Tibial nerve (tissue), 4 donors: ENCODE data around the gene SLC66A3. TPM values are rescaled to one million over a fixed set of nuclear protein-coding genes. Genes with fewer than 3 reads are reported as not detected.

ENCODE experiments used
- DNase-seq, 2 donors: peaks; one replicate each; pipeline ENCODE4 v3.0.0-alpha.2; 2019; ENCODE audit warnings: low spot score in 2 of 2
- H3K27ac ChIP-seq, 4 donors: fragments of 200-600 bp; sonication (generic) in 3 of 4; one replicate each; pipeline ENCODE4 v1.5.1; 2017 to 2019; ENCODE audit warnings: mild to moderate bottlenecking in 1 of 4
- H3K27me3 ChIP-seq, 2 donors: fragments of 200-600 bp; sonication (generic) in 1 of 2; one replicate each; pipeline versions ENCODE4 v1.5.1 to v1.6.0; 2017 to 2019
- H3K36me3 ChIP-seq, 3 donors: fragments of 200-600 bp; sonication (generic); one replicate each; pipeline ENCODE4 v1.5.1; 2018 to 2019
- H3K4me1 ChIP-seq, 4 donors: fragments of 200-600 bp; sonication (generic) in 3 of 4; one replicate each; pipeline ENCODE4 v1.5.1; 2017 to 2019
- H3K4me3 ChIP-seq, 4 donors: fragments of 200-600 bp; sonication (generic) in 3 of 4; one replicate each; pipeline ENCODE4 v1.5.1; 2017 to 2019; ENCODE audit warnings: mild to moderate bottlenecking in 1 of 4, moderate library complexity in 1 of 4
- H3K9me3 ChIP-seq, 4 donors: fragments of 200-600 bp; sonication (generic) in 3 of 4; one replicate each; pipeline ENCODE4 v1.5.1; 2017 to 2019
- EP300 ChIP-seq, 2 donors: sonication (generic); formaldehyde crosslinking; IDR thresholded peaks; one replicate each; pipeline ENCODE4 v1.6.1; 2017; ENCODE audit warnings: antibody characterized with exemption in 2 of 2, mild to moderate bottlenecking in 1 of 2
- POLR2A ChIP-seq, 2 donors: fragments of 450-650 bp; IDR thresholded peaks; one replicate each; pipeline ENCODE4 v1.6.1; 2017; ENCODE audit warnings: antibody characterized with exemption in 2 of 2, mild to moderate bottlenecking in 2 of 2, moderate library complexity in 2 of 2
- WGBS, 2 donors: methylation state at CpG; one replicate each; pipeline ENCODE4 v1.1.5; 2018; 5-methylcytosine and 5-hydroxymethylcytosine counted together
- total RNA-seq, 4 donors: library from RNA; depleted of rRNA; stranded (reverse); fragments of >200 nt; gene quantifications; one replicate each; pipeline ENCODE4 v1.1.0, GENCODE V29; 2016
- TF ChIP-seq, protein P1 (sequence below), 5 experiments: fragments of 200-600 bp in 3 of 5; fragments of 450-650 bp in 2 of 5; sonication (generic) in 3 of 5; IDR thresholded peaks; one replicate each; pipeline ENCODE4 v1.5.1; 2016 to 2019; ENCODE audit warnings: antibody characterized with exemption in 5 of 5, mild to moderate bottlenecking in 3 of 5, moderate library complexity in 2 of 5

Gene SLC66A3
- total RNA-seq, 4 donors from 2014 or later: 49.8 to 120 (median 112) TPM

DNA sequence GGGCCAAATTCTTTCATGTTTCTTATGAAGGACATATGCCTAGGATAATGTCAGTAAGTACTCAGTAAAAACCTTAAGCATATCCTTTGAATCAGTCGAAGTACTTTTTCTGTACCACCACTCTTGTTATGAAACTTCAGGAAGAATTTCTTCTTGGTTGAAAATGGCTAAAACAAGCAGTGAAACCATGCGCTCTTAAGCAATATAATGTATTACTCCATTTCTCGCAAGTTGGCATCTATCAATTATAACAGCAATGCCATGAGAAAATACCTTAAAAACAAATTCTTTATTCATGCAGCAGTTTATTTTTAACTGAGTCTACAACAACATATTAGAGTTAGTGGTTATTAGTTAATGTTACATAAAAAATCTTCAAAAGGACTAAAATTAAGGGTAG, 41.0 kb downstream of the SLC66A3 start:
- Histone ChIP-seq H3K4me1 (no peaks in the 10 kb centered on the region), H3K27ac (no peak overlapping the region), H3K36me3 (peaks cover 0 to 93% (median 0%) of the 10 kb centered on the region in 3 donors), H3K4me3 (no peak overlapping the region), H3K9me3 (no peaks in the 10 kb centered on the region), H3K27me3 (no peaks in the 10 kb centered on the region)
- WGBS, 2 donors: 91 to 93% methylated on average over 3 of the region's 3 CpGs
- TF ChIP-seq, protein P1, sequence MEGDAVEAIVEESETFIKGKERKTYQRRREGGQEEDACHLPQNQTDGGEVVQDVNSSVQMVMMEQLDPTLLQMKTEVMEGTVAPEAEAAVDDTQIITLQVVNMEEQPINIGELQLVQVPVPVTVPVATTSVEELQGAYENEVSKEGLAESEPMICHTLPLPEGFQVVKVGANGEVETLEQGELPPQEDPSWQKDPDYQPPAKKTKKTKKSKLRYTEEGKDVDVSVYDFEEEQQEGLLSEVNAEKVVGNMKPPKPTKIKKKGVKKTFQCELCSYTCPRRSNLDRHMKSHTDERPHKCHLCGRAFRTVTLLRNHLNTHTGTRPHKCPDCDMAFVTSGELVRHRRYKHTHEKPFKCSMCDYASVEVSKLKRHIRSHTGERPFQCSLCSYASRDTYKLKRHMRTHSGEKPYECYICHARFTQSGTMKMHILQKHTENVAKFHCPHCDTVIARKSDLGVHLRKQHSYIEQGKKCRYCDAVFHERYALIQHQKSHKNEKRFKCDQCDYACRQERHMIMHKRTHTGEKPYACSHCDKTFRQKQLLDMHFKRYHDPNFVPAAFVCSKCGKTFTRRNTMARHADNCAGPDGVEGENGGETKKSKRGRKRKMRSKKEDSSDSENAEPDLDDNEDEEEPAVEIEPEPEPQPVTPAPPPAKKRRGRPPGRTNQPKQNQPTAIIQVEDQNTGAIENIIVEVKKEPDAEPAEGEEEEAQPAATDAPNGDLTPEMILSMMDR (IDR thresholded peaks at IDR 0.05): no peak
- TF ChIP-seq EP300 (IDR thresholded peaks at IDR 0.05): no peak
- TF ChIP-seq POLR2A (IDR thresholded peaks at IDR 0.05): no peak
- DNase-seq: no peak

GRCh38 chr2:11200651-11201050, 45.4 kb downstream of the SLC66A3 start:
- Histone ChIP-seq H3K9me3 (no peaks in the 10 kb centered on the region), H3K4me3 (no peak overlapping the region), H3K27me3 (no peaks in the 10 kb centered on the region), H3K27ac (no peak overlapping the region), H3K4me1 (peaks cover 0 to 7% (median 0%) of the 10 kb centered on the region in 4 donors), H3K36me3 (peaks cover 0 to 67% (median 0%) of the 10 kb centered on the region in 3 donors)
- 87 to 91% methylated on average over 2 of the region's 2 CpGs for WGBS, 2 donors
- no peak for DNase-seq
- TF ChIP-seq, protein P1 (IDR thresholded peaks at IDR 0.05): no peak
- no peak for TF ChIP-seq POLR2A (IDR thresholded peaks at IDR 0.05)
- TF ChIP-seq EP300 (IDR thresholded peaks at IDR 0.05): no peak

DNA sequence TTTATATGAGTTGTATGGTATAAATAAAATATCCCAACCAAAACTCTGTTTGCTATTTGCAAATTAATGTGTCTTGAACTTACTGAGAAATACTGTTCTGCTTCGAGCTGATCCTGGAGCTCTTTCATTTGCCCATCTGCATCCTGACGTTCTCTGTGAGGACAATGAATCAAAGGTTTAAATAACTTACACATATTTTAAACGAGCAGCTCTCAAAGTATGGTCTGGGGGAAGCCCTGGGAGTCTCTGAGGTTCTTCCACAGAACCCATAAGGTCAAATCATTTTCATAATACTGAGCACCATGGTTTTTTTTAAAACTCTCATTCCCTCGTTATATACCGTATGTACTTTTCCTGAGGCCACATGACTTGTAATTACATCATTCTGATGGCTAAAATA, 46.7 kb downstream of the SLC66A3 start:
- H3K36me3 ChIP-seq: peaks cover 0 to 58% (median 0%) of the 10 kb centered on the region in 3 donors
- DNase-seq: no peak
- no peak for TF ChIP-seq EP300 (IDR thresholded peaks at IDR 0.05)
- TF ChIP-seq, protein P1 (IDR thresholded peaks at IDR 0.05): no peak
- no peak for TF ChIP-seq POLR2A (IDR thresholded peaks at IDR 0.05)
- H3K4me1 ChIP-seq: peaks cover 0 to 7% (median 0%) of the 10 kb centered on the region in 4 donors
- 60 to 62% methylated on average over 5 of the region's 5 CpGs for WGBS, 2 donors
- H3K27me3 ChIP-seq: no peaks in the 10 kb centered on the region
- no peak overlapping the region for H3K27ac ChIP-seq
- no peak overlapping the region for H3K4me3 ChIP-seq
- H3K9me3 ChIP-seq: no peaks in the 10 kb centered on the region

- Histone ChIP-seq H3K27me3 (no peaks in the 10 kb centered on the region), H3K27ac (no peak overlapping the region), H3K36me3 (peaks cover 0 to 51% (median 0%) of the 10 kb centered on the region in 3 donors), H3K4me3 (no peak overlapping the region), H3K4me1 (peaks cover 0 to 7% (median 0%) of the 10 kb centered on the region in 4 donors), H3K9me3 (no peaks in the 10 kb centered on the region)
- TF ChIP-seq, protein P1 (IDR thresholded peaks at IDR 0.05): no peak
- TF ChIP-seq POLR2A (IDR thresholded peaks at IDR 0.05) (no peak), EP300 (IDR thresholded peaks at IDR 0.05) (no peak)
- DNase-seq: no peak
- WGBS, 2 donors: 59 to 65% methylated on average over 3 of the region's 3 CpGs
Measured at GRCh38 chr2:11203480-11203879, 48.2 kb downstream of the SLC66A3 start.

GRCh38 chr2:11208083-11208482, 52.8 kb downstream of the SLC66A3 start:
- Histone ChIP-seq H3K27me3 (no peaks in the 10 kb centered on the region), H3K9me3 (no peaks in the 10 kb centered on the region), H3K4me3 (no peak overlapping the region), H3K4me1 (peaks cover 0 to 7% (median 0%) of the 10 kb centered on the region in 4 donors), H3K27ac (no peak overlapping the region), H3K36me3 (peaks cover 0 to 42% (median 0%) of the 10 kb centered on the region in 3 donors)
- DNase-seq: no peak
- TF ChIP-seq, protein P1 (IDR thresholded peaks at IDR 0.05): no peak
- TF ChIP-seq POLR2A (IDR thresholded peaks at IDR 0.05) (no peak), EP300 (IDR thresholded peaks at IDR 0.05) (no peak)
